GM18907 (cell line): ENCODE results near the gene LTB.

ENCODE experiments used
- ATAC-seq: cut with Tn5 transposase; IDR thresholded peaks from one replicate; pipeline ENCODE4 v1.9.1; 2021; ENCODE audit warnings: mild to moderate bottlenecking, moderate library complexity; ENCODE audit not compliant: unreplicated experiment

The LTB gene

DNA sequence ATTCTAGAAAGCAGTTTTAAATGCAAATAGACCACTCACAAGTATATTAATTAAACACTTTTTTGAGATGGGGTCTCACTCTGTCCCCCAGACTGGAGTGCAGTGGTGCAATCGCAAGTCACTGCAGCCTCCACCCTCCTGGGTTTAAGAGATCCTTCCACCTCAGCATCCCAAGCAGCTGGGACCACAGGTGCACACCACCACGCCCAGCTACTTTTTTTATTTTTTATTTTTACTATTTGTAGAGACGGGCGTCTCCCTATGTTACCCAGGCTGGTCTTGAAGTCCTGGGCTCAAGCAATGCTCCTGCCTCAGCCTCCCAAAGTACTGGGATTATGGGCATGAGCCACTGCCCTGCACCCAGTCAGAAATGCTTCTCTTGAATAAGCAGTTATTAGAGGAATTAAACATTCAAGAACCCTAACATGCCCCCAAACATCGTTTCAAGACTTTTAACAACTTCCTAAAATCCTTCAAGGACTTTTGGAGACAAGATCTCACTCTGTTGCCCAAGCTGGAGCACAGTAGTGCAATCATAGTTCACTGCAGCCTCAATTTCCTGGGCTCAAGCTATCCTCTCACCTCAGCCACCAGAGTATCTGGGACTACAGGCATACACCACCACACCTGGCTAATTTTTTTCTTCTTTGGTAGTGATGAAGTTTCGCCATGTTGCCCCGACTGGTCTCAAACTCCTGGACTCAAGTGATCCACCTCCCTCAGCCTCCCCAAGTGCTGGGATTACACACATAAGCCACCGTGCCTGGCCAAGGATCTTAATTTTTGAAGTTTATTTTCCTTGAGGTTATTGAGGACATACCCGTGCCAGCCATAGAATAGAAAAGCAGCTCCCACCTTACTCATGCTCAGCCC, 50.2 kb downstream of the LTB start:
- ATAC-seq, result no peak

DNA sequence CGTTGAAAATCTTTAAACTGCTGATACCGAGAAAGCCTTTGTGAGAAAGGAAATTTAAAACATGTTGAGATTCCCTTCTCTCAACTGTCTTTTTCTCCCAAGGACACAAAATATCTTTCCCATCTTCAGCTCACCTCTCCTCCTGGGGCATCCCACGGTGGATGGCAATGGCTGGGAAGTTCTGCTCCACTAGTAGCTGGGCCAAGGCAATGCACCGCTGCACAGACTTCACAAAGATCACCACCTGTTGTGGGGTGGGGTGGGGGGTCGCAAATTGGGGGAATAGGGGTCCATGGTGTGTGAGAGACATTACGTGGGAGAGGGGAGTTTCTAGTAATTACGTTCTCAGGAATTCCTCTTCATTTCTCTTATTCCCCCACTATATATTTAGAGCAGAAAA, 51.1 kb downstream of the LTB start:
- ATAC-seq, result no peak

DNA sequence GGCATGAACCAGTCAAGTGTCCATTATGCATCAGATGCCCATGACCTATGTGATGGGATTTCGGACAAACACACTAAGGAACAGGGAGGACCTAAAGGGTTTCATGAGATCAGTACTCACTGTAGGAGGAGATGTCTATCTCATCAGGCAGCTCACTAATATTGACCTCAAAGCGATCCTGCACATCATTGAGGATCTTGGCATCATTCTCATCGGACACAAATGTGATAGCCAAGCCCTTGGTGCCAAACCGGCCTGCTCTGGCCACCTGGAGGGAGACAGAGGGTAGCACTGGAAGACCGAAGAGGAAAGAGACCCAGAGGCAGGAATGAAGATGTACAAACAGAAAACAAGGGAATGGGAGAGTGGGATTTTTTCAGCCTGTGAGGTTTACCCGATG, 51.6 kb downstream of the LTB start:
- ATAC-seq, result no peak
